ENCODE measurements around the gene MAST4.
"Not testable (repeated sequence)": the region's sequence is repeated elsewhere in the genome, so short reads cannot be mapped to it uniquely, and the experiment has no call there.

The MAST4 gene

GRCh38 chr5:66810848-66811261 is 214.7 kb downstream of the MAST4 start:
- no peaks in the 10 kb centered on the region for H3K9me3 ChIP-seq (ENCODE audit: control insufficient read depth, insufficient read depth, low read length)
- H3K27ac ChIP-seq (ENCODE audit: low read depth, low read length), result no peak overlapping the region
- H3K36me3 ChIP-seq (ENCODE audit: control insufficient read depth, insufficient read depth, low read length), result no peaks in the 10 kb centered on the region
- no peak overlapping the region for H3K4me3 ChIP-seq (ENCODE audit: low read depth, low read length)
- peaks cover 18% of the 10 kb centered on the region for H3K4me1 ChIP-seq (ENCODE audit: control insufficient read depth, insufficient read depth, low read length)
- no peaks in the 10 kb centered on the region for H3K27me3 ChIP-seq (ENCODE audit: control insufficient read depth, insufficient read depth, low read length)
- no peak overlapping the region for H3K9ac ChIP-seq (ENCODE audit: low read depth, low read length)

GRCh38 chr5:66812291-66812690 is 216.1 kb downstream of the MAST4 start:
- Histone ChIP-seq H3K9ac (ENCODE audit: low read depth, low read length) (no peak overlapping the region), H3K27me3 (ENCODE audit: control insufficient read depth, insufficient read depth, low read length) (no peaks in the 10 kb centered on the region), H3K4me3 (ENCODE audit: low read depth, low read length) (no peak overlapping the region), H3K4me1 (ENCODE audit: control insufficient read depth, insufficient read depth, low read length) (peaks cover 18% of the 10 kb centered on the region), H3K9me3 (ENCODE audit: control insufficient read depth, insufficient read depth, low read length) (no peaks in the 10 kb centered on the region), H3K36me3 (ENCODE audit: control insufficient read depth, insufficient read depth, low read length) (no peaks in the 10 kb centered on the region), H3K27ac (ENCODE audit: low read depth, low read length) (no peak overlapping the region)

- Histone ChIP-seq H3K36me3 (ENCODE audit: control insufficient read depth, insufficient read depth, low read length) (no peaks in the 10 kb centered on the region), H3K4me3 (ENCODE audit: low read depth, low read length) (no peak overlapping the region), H3K4me1 (ENCODE audit: control insufficient read depth, insufficient read depth, low read length) (peaks cover 18% of the 10 kb centered on the region), H3K27ac (ENCODE audit: low read depth, low read length) (no peak overlapping the region), H3K9me3 (ENCODE audit: control insufficient read depth, insufficient read depth, low read length) (no peaks in the 10 kb centered on the region), H3K27me3 (ENCODE audit: control insufficient read depth, insufficient read depth, low read length) (no peaks in the 10 kb centered on the region), H3K9ac (ENCODE audit: low read depth, low read length) (no peak overlapping the region)
Measured at GRCh38 chr5:66813306-66813705, 217.1 kb downstream of the MAST4 start.

GRCh38 chr5:66814146-66814991 is 218.2 kb downstream of the MAST4 start:
- H3K27me3 ChIP-seq (ENCODE audit: control insufficient read depth, insufficient read depth, low read length), result no peaks in the 10 kb centered on the region
- H3K27ac ChIP-seq (ENCODE audit: low read depth, low read length), result no peak overlapping the region
- no peak overlapping the region for H3K4me3 ChIP-seq (ENCODE audit: low read depth, low read length)
- H3K4me1 ChIP-seq (ENCODE audit: control insufficient read depth, insufficient read depth, low read length), result peaks cover 18% of the 10 kb centered on the region
- no peaks in the 10 kb centered on the region for H3K36me3 ChIP-seq (ENCODE audit: control insufficient read depth, insufficient read depth, low read length)
- no peak overlapping the region for H3K9ac ChIP-seq (ENCODE audit: low read depth, low read length)
- no peaks in the 10 kb centered on the region for H3K9me3 ChIP-seq (ENCODE audit: control insufficient read depth, insufficient read depth, low read length)

- Histone ChIP-seq H3K9me3 (ENCODE audit: control insufficient read depth, insufficient read depth, low read length) (no peaks in the 10 kb centered on the region), H3K27me3 (ENCODE audit: control insufficient read depth, insufficient read depth, low read length) (no peaks in the 10 kb centered on the region)
Measured at GRCh38 chr5:66818304-66818934, 222.2 kb downstream of the MAST4 start.

GRCh38 chr5:66818935-66819328 is 222.7 kb downstream of the MAST4 start:
- no peaks in the 10 kb centered on the region for H3K36me3 ChIP-seq (ENCODE audit: control insufficient read depth, insufficient read depth, low read length)
- no peaks in the 10 kb centered on the region for H3K9me3 ChIP-seq (ENCODE audit: control insufficient read depth, insufficient read depth, low read length)
- H3K27ac ChIP-seq (ENCODE audit: low read depth, low read length), result no peak overlapping the region
- no peak overlapping the region for H3K4me3 ChIP-seq (ENCODE audit: low read depth, low read length)
- H3K27me3 ChIP-seq (ENCODE audit: control insufficient read depth, insufficient read depth, low read length), result no peaks in the 10 kb centered on the region
- no peak overlapping the region for H3K9ac ChIP-seq (ENCODE audit: low read depth, low read length)
- peaks cover 7% of the 10 kb centered on the region for H3K4me1 ChIP-seq (ENCODE audit: control insufficient read depth, insufficient read depth, low read length)

More at GRCh38 chr5:66818304-66818934, 222.2 kb downstream of the MAST4 start:
- no peak overlapping the region for H3K27ac ChIP-seq (ENCODE audit: low read depth, low read length)
- peaks cover 12% of the 10 kb centered on the region for H3K4me1 ChIP-seq (ENCODE audit: control insufficient read depth, insufficient read depth, low read length)
- no peak overlapping the region for H3K9ac ChIP-seq (ENCODE audit: low read depth, low read length)
- H3K36me3 ChIP-seq (ENCODE audit: control insufficient read depth, insufficient read depth, low read length), result no peaks in the 10 kb centered on the region
- no peak overlapping the region for H3K4me3 ChIP-seq (ENCODE audit: low read depth, low read length)

GRCh38 chr5:66820630-66821207 is 224.5 kb downstream of the MAST4 start:
- no peaks in the 10 kb centered on the region for H3K27me3 ChIP-seq (ENCODE audit: control insufficient read depth, insufficient read depth, low read length)
- H3K4me1 ChIP-seq (ENCODE audit: control insufficient read depth, insufficient read depth, low read length), result no peaks in the 10 kb centered on the region
- no peaks in the 10 kb centered on the region for H3K36me3 ChIP-seq (ENCODE audit: control insufficient read depth, insufficient read depth, low read length)
- H3K4me3 ChIP-seq (ENCODE audit: low read depth, low read length), result no peak overlapping the region
- no peaks in the 10 kb centered on the region for H3K9me3 ChIP-seq (ENCODE audit: control insufficient read depth, insufficient read depth, low read length)
- H3K9ac ChIP-seq (ENCODE audit: low read depth, low read length), result no peak overlapping the region
- no peak overlapping the region for H3K27ac ChIP-seq (ENCODE audit: low read depth, low read length)

GRCh38 chr5:66821688-66822429 is 225.7 kb downstream of the MAST4 start:
- Histone ChIP-seq H3K4me1 (ENCODE audit: control insufficient read depth, insufficient read depth, low read length) (peaks cover 9% of the 10 kb centered on the region), H3K36me3 (ENCODE audit: control insufficient read depth, insufficient read depth, low read length) (no peaks in the 10 kb centered on the region), H3K9ac (ENCODE audit: low read depth, low read length) (no peak overlapping the region), H3K9me3 (ENCODE audit: control insufficient read depth, insufficient read depth, low read length) (no peaks in the 10 kb centered on the region), H3K27me3 (ENCODE audit: control insufficient read depth, insufficient read depth, low read length) (no peaks in the 10 kb centered on the region), H3K27ac (ENCODE audit: low read depth, low read length) (no peak overlapping the region), H3K4me3 (ENCODE audit: low read depth, low read length) (no peak overlapping the region)

- H3K36me3 ChIP-seq (ENCODE audit: control insufficient read depth, insufficient read depth, low read length); H3K27me3 ChIP-seq (ENCODE audit: control insufficient read depth, insufficient read depth, low read length); H3K27ac ChIP-seq (ENCODE audit: low read depth, low read length); H3K9ac ChIP-seq (ENCODE audit: low read depth, low read length); H3K4me3 ChIP-seq (ENCODE audit: low read depth, low read length); H3K9me3 ChIP-seq (ENCODE audit: control insufficient read depth, insufficient read depth, low read length): not testable (repeated sequence)
- H3K4me1 ChIP-seq (ENCODE audit: control insufficient read depth, insufficient read depth, low read length), result peaks cover 19% of the 10 kb centered on the region
Measured at GRCh38 chr5:66822906-66823305, 226.7 kb downstream of the MAST4 start.

GRCh38 chr5:66824476-66824875 is 228.3 kb downstream of the MAST4 start:
- Histone ChIP-seq H3K4me1 (ENCODE audit: control insufficient read depth, insufficient read depth, low read length) (peaks cover 35% of the 10 kb centered on the region), H3K36me3 (ENCODE audit: control insufficient read depth, insufficient read depth, low read length) (no peaks in the 10 kb centered on the region), H3K4me3 (ENCODE audit: low read depth, low read length) (no peak overlapping the region), H3K9ac (ENCODE audit: low read depth, low read length) (no peak overlapping the region), H3K27ac (ENCODE audit: low read depth, low read length) (no peak overlapping the region), H3K9me3 (ENCODE audit: control insufficient read depth, insufficient read depth, low read length) (no peaks in the 10 kb centered on the region), H3K27me3 (ENCODE audit: control insufficient read depth, insufficient read depth, low read length) (peaks cover 10% of the 10 kb centered on the region)
